ENCODE data around the gene CYTIP.

The CYTIP gene

GRCh38 chr2:157388827-157389226, 55.1 kb downstream of the CYTIP start:
- H3K4me2 ChIP-seq (ENCODE audit: low read length, poor library complexity, severe bottlenecking), result no peak overlapping the region
- no peak overlapping the region for H3K4me3 ChIP-seq (ENCODE audit: insufficient read depth in 1 of 2, low read depth in 1 of 2, low read length in 2 of 2)
- no peak overlapping the region for H3K23ac ChIP-seq (ENCODE audit: low read length in 2 of 2)
- no peaks in the 10 kb centered on the region for H3K27me3 ChIP-seq (ENCODE audit: control insufficient read depth in 1 of 2, insufficient read depth in 1 of 2, low read length in 2 of 2)
- H2AFZ ChIP-seq (ENCODE audit: low read depth, low read length), result no peak overlapping the region
- H3K18ac ChIP-seq (ENCODE audit: low read depth in 1 of 2, low read length in 2 of 2), result no peak overlapping the region
- H3K9ac ChIP-seq (ENCODE audit: low read length), result no peak overlapping the region
- no peak overlapping the region for H2BK15ac ChIP-seq (ENCODE audit: low read depth, poor library complexity, severe bottlenecking)
- no peak overlapping the region for H3K4ac ChIP-seq (ENCODE audit: low read depth in 1 of 2, low read length in 2 of 2)
- H2BK120ac ChIP-seq (ENCODE audit: low read depth, low read length), result no peak overlapping the region
- H3K36me3 ChIP-seq (ENCODE audit: control insufficient read depth in 1 of 2, insufficient read depth in 2 of 2, low read depth in 1 of 2, low read length in 2 of 2), result no peaks in the 10 kb centered on the region
- H3K27ac ChIP-seq (ENCODE audit: low read length, poor library complexity, severe bottlenecking), result no peak overlapping the region
- H4K8ac ChIP-seq (ENCODE audit: low read length), result no peak overlapping the region
- H3K9me3 ChIP-seq (ENCODE audit: control insufficient read depth, low read length), result no peaks in the 10 kb centered on the region
- H3K79me1 ChIP-seq (replicated peaks; ENCODE audit: low read length, poor library complexity, severe bottlenecking), result no peaks in the 10 kb centered on the region
- WGBS, result 100% methylated on average over 1 of the region's 2 CpGs
- DNase-seq, result no peak
- no peak overlapping the region for H3K14ac ChIP-seq (ENCODE audit: low read length in 2 of 2)
- H2BK12ac ChIP-seq (ENCODE audit: low read length in 2 of 2), result no peak overlapping the region
- H3K4me1 ChIP-seq (ENCODE audit: control insufficient read depth, insufficient read depth, low read depth, low read length), result no peaks in the 10 kb centered on the region
- H2BK5ac ChIP-seq (ENCODE audit: low read depth, low read length, poor library complexity, severe bottlenecking), result no peak overlapping the region
- no peak overlapping the region for H4K91ac ChIP-seq (ENCODE audit: low read length)
- H2AK5ac ChIP-seq (ENCODE audit: low read length, severe bottlenecking), result no peak overlapping the region

- no peak overlapping the region for H3K27ac ChIP-seq (ENCODE audit: low read length, poor library complexity, severe bottlenecking)
- H2BK5ac ChIP-seq (ENCODE audit: low read depth, low read length, poor library complexity, severe bottlenecking), result no peak overlapping the region
- no peak overlapping the region for H2BK12ac ChIP-seq (ENCODE audit: low read length in 2 of 2)
- H3K27me3 ChIP-seq (ENCODE audit: control insufficient read depth in 1 of 2, insufficient read depth in 1 of 2, low read length in 2 of 2), result no peaks in the 10 kb centered on the region
- DNase-seq, result no peak
- H3K4me3 ChIP-seq (ENCODE audit: insufficient read depth in 1 of 2, low read depth in 1 of 2, low read length in 2 of 2), result no peak overlapping the region
- no peak overlapping the region for H2BK120ac ChIP-seq (ENCODE audit: low read depth, low read length)
- H3K18ac ChIP-seq (ENCODE audit: low read depth in 1 of 2, low read length in 2 of 2), result no peak overlapping the region
- no peak overlapping the region for H4K8ac ChIP-seq (ENCODE audit: low read length)
- no peak overlapping the region for H3K4ac ChIP-seq (ENCODE audit: low read depth in 1 of 2, low read length in 2 of 2)
- H2BK15ac ChIP-seq (ENCODE audit: low read depth, poor library complexity, severe bottlenecking), result no peak overlapping the region
- H4K91ac ChIP-seq (ENCODE audit: low read length), result no peak overlapping the region
- H3K9me3 ChIP-seq (ENCODE audit: control insufficient read depth, low read length), result no peaks in the 10 kb centered on the region
- H3K36me3 ChIP-seq (ENCODE audit: control insufficient read depth in 1 of 2, insufficient read depth in 2 of 2, low read depth in 1 of 2, low read length in 2 of 2), result no peaks in the 10 kb centered on the region
- H3K79me1 ChIP-seq (replicated peaks; ENCODE audit: low read length, poor library complexity, severe bottlenecking), result no peaks in the 10 kb centered on the region
- H2AK5ac ChIP-seq (ENCODE audit: low read length, severe bottlenecking), result no peak overlapping the region
- H3K4me1 ChIP-seq (ENCODE audit: control insufficient read depth, insufficient read depth, low read depth, low read length), result no peaks in the 10 kb centered on the region
- no peak overlapping the region for H3K14ac ChIP-seq (ENCODE audit: low read length in 2 of 2)
- H3K9ac ChIP-seq (ENCODE audit: low read length), result no peak overlapping the region
- no CpG with 5 or more reads among the region's 1 CpG for WGBS
- no peak overlapping the region for H3K4me2 ChIP-seq (ENCODE audit: low read length, poor library complexity, severe bottlenecking)
- H3K23ac ChIP-seq (ENCODE audit: low read length in 2 of 2), result no peak overlapping the region
- H2AFZ ChIP-seq (ENCODE audit: low read depth, low read length), result no peak overlapping the region
These were observed 57.1 kb downstream of the CYTIP start for GRCh38 chr2:157386747-157387146.

GRCh38 chr2:157386247-157386646, 57.6 kb downstream of the CYTIP start:
- Histone ChIP-seq H2BK12ac (ENCODE audit: low read length in 2 of 2) (no peak overlapping the region), H2BK15ac (ENCODE audit: low read depth, poor library complexity, severe bottlenecking) (no peak overlapping the region), H3K9me3 (ENCODE audit: control insufficient read depth, low read length) (no peaks in the 10 kb centered on the region), H4K91ac (ENCODE audit: low read length) (no peak overlapping the region), H3K4me1 (ENCODE audit: control insufficient read depth, insufficient read depth, low read depth, low read length) (no peaks in the 10 kb centered on the region), H2BK5ac (ENCODE audit: low read depth, low read length, poor library complexity, severe bottlenecking) (no peak overlapping the region), H3K27me3 (ENCODE audit: control insufficient read depth in 1 of 2, insufficient read depth in 1 of 2, low read length in 2 of 2) (no peaks in the 10 kb centered on the region), H3K14ac (ENCODE audit: low read length in 2 of 2) (no peak overlapping the region), H3K23ac (ENCODE audit: low read length in 2 of 2) (no peak overlapping the region), H3K9ac (ENCODE audit: low read length) (no peak overlapping the region), H3K27ac (ENCODE audit: low read length, poor library complexity, severe bottlenecking) (no peak overlapping the region), H3K36me3 (ENCODE audit: control insufficient read depth in 1 of 2, insufficient read depth in 2 of 2, low read depth in 1 of 2, low read length in 2 of 2) (no peaks in the 10 kb centered on the region), H3K4me2 (ENCODE audit: low read length, poor library complexity, severe bottlenecking) (no peak overlapping the region), H3K79me1 (replicated peaks; ENCODE audit: low read length, poor library complexity, severe bottlenecking) (no peaks in the 10 kb centered on the region), H4K8ac (ENCODE audit: low read length) (no peak overlapping the region), H3K4ac (ENCODE audit: low read depth in 1 of 2, low read length in 2 of 2) (no peak overlapping the region), H2BK120ac (ENCODE audit: low read depth, low read length) (no peak overlapping the region), H2AFZ (ENCODE audit: low read depth, low read length) (no peak overlapping the region), H3K18ac (ENCODE audit: low read depth in 1 of 2, low read length in 2 of 2) (no peak overlapping the region), H3K4me3 (ENCODE audit: insufficient read depth in 1 of 2, low read depth in 1 of 2, low read length in 2 of 2) (no peak overlapping the region), H2AK5ac (ENCODE audit: low read length, severe bottlenecking) (no peak overlapping the region)
- DNase-seq, result no peak
- WGBS, result 71% methylated on average over 1 of the region's 1 CpG

- Histone ChIP-seq H3K4ac (ENCODE audit: low read depth in 1 of 2, low read length in 2 of 2) (no peak overlapping the region), H3K9me3 (ENCODE audit: control insufficient read depth, low read length) (peaks cover 12% of the 10 kb centered on the region), H3K27me3 (ENCODE audit: control insufficient read depth in 1 of 2, insufficient read depth in 1 of 2, low read length in 2 of 2) (no peaks in the 10 kb centered on the region), H3K18ac (ENCODE audit: low read depth in 1 of 2, low read length in 2 of 2) (no peak overlapping the region), H3K14ac (ENCODE audit: low read length in 2 of 2) (no peak overlapping the region), H3K4me3 (ENCODE audit: insufficient read depth in 1 of 2, low read depth in 1 of 2, low read length in 2 of 2) (no peak overlapping the region), H2BK120ac (ENCODE audit: low read depth, low read length) (no peak overlapping the region), H3K23ac (ENCODE audit: low read length in 2 of 2) (no peak overlapping the region), H4K8ac (ENCODE audit: low read length) (no peak overlapping the region), H2BK12ac (ENCODE audit: low read length in 2 of 2) (no peak overlapping the region), H3K36me3 (ENCODE audit: control insufficient read depth in 1 of 2, insufficient read depth in 2 of 2, low read depth in 1 of 2, low read length in 2 of 2) (no peaks in the 10 kb centered on the region), H2BK5ac (ENCODE audit: low read depth, low read length, poor library complexity, severe bottlenecking) (no peak overlapping the region), H3K27ac (ENCODE audit: low read length, poor library complexity, severe bottlenecking) (no peak overlapping the region), H3K79me1 (replicated peaks; ENCODE audit: low read length, poor library complexity, severe bottlenecking) (no peaks in the 10 kb centered on the region), H2BK15ac (ENCODE audit: low read depth, poor library complexity, severe bottlenecking) (no peak overlapping the region), H3K9ac (ENCODE audit: low read length) (no peak overlapping the region), H4K91ac (ENCODE audit: low read length) (no peak overlapping the region), H3K4me1 (ENCODE audit: control insufficient read depth, insufficient read depth, low read depth, low read length) (no peaks in the 10 kb centered on the region), H3K4me2 (ENCODE audit: low read length, poor library complexity, severe bottlenecking) (no peak overlapping the region), H2AK5ac (ENCODE audit: low read length, severe bottlenecking) (no peak overlapping the region), H2AFZ (ENCODE audit: low read depth, low read length) (no peak overlapping the region)
- no peak for DNase-seq
- no CpG with 5 or more reads among the region's 2 CpGs for WGBS
These were observed 66.0 kb downstream of the CYTIP start for GRCh38 chr2:157377861-157378260.

Measured in mesenchymal stem cell (in vitro differentiated cells and primary cell).